Upper lobe of left lung (tissue), 4 donors: Measurements from ENCODE around the gene LTO1.

Experiments used
- CTCF ChIP-seq, 6 experiments: fragments of 450-650 bp in 4 of 6; fragments of 200-600 bp in 2 of 6; sonication (generic) in 2 of 6; IDR thresholded peaks; one replicate each; pipeline ENCODE4 v1.5.1; 2016 to 2019; ENCODE audit warnings: antibody characterized with exemption in 6 of 6
- EP300 ChIP-seq, 4 donors: sonication (generic); formaldehyde crosslinking; IDR thresholded peaks; one replicate each; pipeline ENCODE4 v1.5.1; 2017; ENCODE audit warnings: antibody characterized with exemption in 4 of 4, control low read depth in 2 of 4
- POLR2A ChIP-seq, 4 donors: fragments of 450-650 bp; IDR thresholded peaks; one replicate each; pipeline ENCODE4 v1.5.1; 2016 to 2017; ENCODE audit warnings: antibody characterized with exemption in 4 of 4, mild to moderate bottlenecking in 2 of 4

- TF ChIP-seq CTCF (IDR thresholded peaks at IDR 0.05): no peak
- TF ChIP-seq POLR2A (IDR thresholded peaks at IDR 0.05): no peak
- no peak for TF ChIP-seq EP300 (IDR thresholded peaks at IDR 0.05)
Observed at GRCh38 chr11:69711822-69712801, 37.0 kb upstream of the LTO1 start.
